HepG2 (cell line): ENCODE measurements around the gene GATM.

ENCODE experiments used
- ADNP ChIP-seq: sonication (generic); formaldehyde crosslinking; IDR thresholded peaks from 2 replicates; pipeline ENCODE4 v1.4.0; 2020; ENCODE audit warnings: missing genetic modification reagents
- CEBPG ChIP-seq: IDR thresholded peaks from 2 replicates; pipeline ENCODE4 v1.6.1; 2016
- ETV6 ChIP-seq: sonication (generic); formaldehyde crosslinking; conservative IDR thresholded peaks from 2 replicates; pipeline ENCODE4 v1.4.0; 2020; ENCODE audit warnings: missing genetic modification reagents

GRCh38 chr15:45346381-45346780 lies 32.0 kb downstream of the GATM start:
- no peak for TF ChIP-seq ADNP (CRISPR knock-in tag)
- TF ChIP-seq ETV6 (CRISPR knock-in tag), result no peak
- TF ChIP-seq CEBPG (CRISPR knock-in tag), result no peak
